Stomach (tissue), 9 donors: Measurements from ENCODE around the gene SLC4A7. TPM values are rescaled to one million over a fixed set of nuclear protein-coding genes. Genes with fewer than 3 reads are reported as not detected.
"Not testable (repeated sequence)": the region's sequence is repeated elsewhere in the genome, so short reads cannot be mapped to it uniquely, and the experiment has no call there.

Experiments
- DNase-seq, 2 donors: peaks; one replicate each; pipeline versions ENCODE4 v3.0.0 to v3.0.0-alpha.2; 2013 to 2019
- H3K27ac ChIP-seq, 5 donors: fragments of 200-600 bp in 4 of 5; sonication (generic) in 4 of 5; one replicate each; pipeline ENCODE4 v1.5.1; 2013 to 2019; ENCODE audit warnings: mild to moderate bottlenecking in 1 of 5, moderate library complexity in 1 of 5
- H3K27me3 ChIP-seq, 3 donors: fragments of 200-600 bp; sonication (generic); one replicate each; pipeline ENCODE4 v1.5.1; 2017 to 2019; ENCODE audit warnings: mixed run types in 1 of 3
- H3K36me3 ChIP-seq, 4 donors: fragments of 200-600 bp; sonication (generic); 1 replicate in 3 of 4; 2 replicates in 1 of 4; pipeline ENCODE4 v1.5.1; 2016 to 2019
- H3K4me1 ChIP-seq, 4 donors: fragments of 200-600 bp; sonication (generic); one replicate each; pipeline ENCODE4 v1.5.1; 2016 to 2019
- H3K4me3 ChIP-seq, 4 donors: fragments of 200-600 bp; sonication (generic) in 3 of 4; one replicate each; pipeline ENCODE4 v1.5.1; 2016 to 2019; ENCODE audit warnings: mild to moderate bottlenecking in 1 of 4
- H3K9me3 ChIP-seq, 4 donors: fragments of 200-600 bp; sonication (generic); one replicate each; pipeline ENCODE4 v1.5.1; 2016 to 2019
- EP300 ChIP-seq: sonication (generic); formaldehyde crosslinking; IDR thresholded peaks from one replicate; pipeline ENCODE4 v1.6.1; 2017; ENCODE audit warnings: antibody characterized with exemption
- POLR2A ChIP-seq, 4 donors: fragments of 450-650 bp; IDR thresholded peaks; one replicate each; pipeline ENCODE4 v1.6.1; 2016; ENCODE audit warnings: antibody characterized with exemption in 4 of 4, control low read depth in 2 of 4, mild to moderate bottlenecking in 1 of 4, moderate library complexity in 1 of 4
- POLR2AphosphoS5 ChIP-seq, 3 donors: sonication (generic); formaldehyde crosslinking; IDR thresholded peaks; one replicate each; pipeline ENCODE4 v1.6.1; 2016; ENCODE audit warnings: antibody characterized with exemption in 3 of 3
- WGBS, 5 donors: extraction: QIAGEN DNeasy Blood & Tissue Kit in 3 of 5; methylation state at CpG; one replicate each; pipeline versions ENCODE4 v1.1.5 to v1.1.7; 2013 to 2018; 5-methylcytosine and 5-hydroxymethylcytosine counted together
- intact Hi-C: fragments of 100-400 bp; cut with DNase I; formaldehyde crosslinking; loops from one replicate; pipeline ENCODE4 v1.15.1; 2023; ENCODE audit warnings: low total_unique reads
- polyA plus RNA-seq, 3 donors: library from polyadenylated mRNA; stranded (reverse); fragments of 200-250 nt; gene quantifications; one replicate each; pipeline ENCODE4 v1.2.3, GENCODE V29; 2013
- total RNA-seq, 5 donors: library from RNA; depleted of rRNA; stranded (reverse); fragments of >200 nt; gene quantifications; one replicate each; pipeline versions ENCODE4 v1.1.0 to v1.2.3, GENCODE V29; 2014 to 2016
- TF ChIP-seq, protein P1 (sequence below), 7 experiments: fragments of 450-650 bp in 4 of 7; fragments of 200-600 bp in 3 of 7; sonication (generic) in 3 of 7; IDR thresholded peaks; one replicate each; pipeline ENCODE4 v1.5.1; 2016 to 2019; ENCODE audit warnings: antibody characterized with exemption in 7 of 7, control low read depth in 2 of 7, mild to moderate bottlenecking in 1 of 7
- donor health status: healthy with polysubstance abuse.
- donor health status: Bipolar disorder and iron deficiency.
- donor health status: healthy.

Gene SLC4A7
- total and polyA plus RNA-seq, 8 donors = 1.6 to 212 (median 27.7) TPM

DNA sequence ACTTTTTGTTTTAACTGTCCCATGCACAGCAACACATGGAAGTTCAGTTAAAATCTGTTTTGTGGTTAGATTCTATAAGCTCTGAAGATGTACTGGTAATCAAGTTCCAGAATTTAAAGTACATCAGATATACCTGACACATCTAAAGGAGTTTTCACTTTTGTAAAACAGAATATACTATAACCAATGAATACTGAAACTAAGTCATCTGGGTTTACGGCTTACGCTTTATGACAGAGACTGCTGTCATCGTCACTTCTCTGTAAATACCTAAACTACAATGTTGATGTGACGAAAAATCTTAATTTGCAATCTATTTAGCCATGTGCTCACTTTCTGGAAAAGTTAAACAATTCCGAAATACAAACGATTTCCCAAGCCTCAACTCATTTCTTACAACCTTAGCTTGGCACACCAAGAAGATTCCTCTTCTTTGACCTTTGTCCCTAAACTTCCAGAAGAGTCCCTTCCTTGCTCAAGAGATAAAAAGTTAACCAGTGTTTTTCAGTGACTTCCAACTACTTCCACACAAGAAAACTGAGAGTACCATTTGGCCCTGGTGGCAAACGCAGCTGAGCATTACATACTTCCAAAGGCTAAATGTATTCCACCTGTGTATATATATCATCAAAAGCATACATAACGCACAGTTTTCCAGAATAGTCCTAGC lies 58.2 kb downstream of the SLC4A7 start:
- no peak overlapping the region for H3K4me3 ChIP-seq
- H3K27ac ChIP-seq = no peak overlapping the region
- 86 to 95% (median 91%) methylated on average over 8 of the region's 8 CpGs for WGBS, 5 donors
- DNase-seq = no peak
- no peak for TF ChIP-seq POLR2AphosphoS5 (IDR thresholded peaks at IDR 0.05)
- TF ChIP-seq POLR2A (IDR thresholded peaks at IDR 0.05) = no peak
- TF ChIP-seq, protein P1, sequence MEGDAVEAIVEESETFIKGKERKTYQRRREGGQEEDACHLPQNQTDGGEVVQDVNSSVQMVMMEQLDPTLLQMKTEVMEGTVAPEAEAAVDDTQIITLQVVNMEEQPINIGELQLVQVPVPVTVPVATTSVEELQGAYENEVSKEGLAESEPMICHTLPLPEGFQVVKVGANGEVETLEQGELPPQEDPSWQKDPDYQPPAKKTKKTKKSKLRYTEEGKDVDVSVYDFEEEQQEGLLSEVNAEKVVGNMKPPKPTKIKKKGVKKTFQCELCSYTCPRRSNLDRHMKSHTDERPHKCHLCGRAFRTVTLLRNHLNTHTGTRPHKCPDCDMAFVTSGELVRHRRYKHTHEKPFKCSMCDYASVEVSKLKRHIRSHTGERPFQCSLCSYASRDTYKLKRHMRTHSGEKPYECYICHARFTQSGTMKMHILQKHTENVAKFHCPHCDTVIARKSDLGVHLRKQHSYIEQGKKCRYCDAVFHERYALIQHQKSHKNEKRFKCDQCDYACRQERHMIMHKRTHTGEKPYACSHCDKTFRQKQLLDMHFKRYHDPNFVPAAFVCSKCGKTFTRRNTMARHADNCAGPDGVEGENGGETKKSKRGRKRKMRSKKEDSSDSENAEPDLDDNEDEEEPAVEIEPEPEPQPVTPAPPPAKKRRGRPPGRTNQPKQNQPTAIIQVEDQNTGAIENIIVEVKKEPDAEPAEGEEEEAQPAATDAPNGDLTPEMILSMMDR (IDR thresholded peaks at IDR 0.05) = no peak
- no peak for TF ChIP-seq EP300
- H3K4me1 ChIP-seq = peaks cover 3 to 9% (median 5%) of the 10 kb centered on the region in 4 donors
- peaks cover 5 to 37% (median 28%) of the 10 kb centered on the region in 4 donors for H3K36me3 ChIP-seq
- no peaks in the 10 kb centered on the region for H3K9me3 ChIP-seq
- no peaks in the 10 kb centered on the region for H3K27me3 ChIP-seq
- intact Hi-C loops = no loop called here

DNA sequence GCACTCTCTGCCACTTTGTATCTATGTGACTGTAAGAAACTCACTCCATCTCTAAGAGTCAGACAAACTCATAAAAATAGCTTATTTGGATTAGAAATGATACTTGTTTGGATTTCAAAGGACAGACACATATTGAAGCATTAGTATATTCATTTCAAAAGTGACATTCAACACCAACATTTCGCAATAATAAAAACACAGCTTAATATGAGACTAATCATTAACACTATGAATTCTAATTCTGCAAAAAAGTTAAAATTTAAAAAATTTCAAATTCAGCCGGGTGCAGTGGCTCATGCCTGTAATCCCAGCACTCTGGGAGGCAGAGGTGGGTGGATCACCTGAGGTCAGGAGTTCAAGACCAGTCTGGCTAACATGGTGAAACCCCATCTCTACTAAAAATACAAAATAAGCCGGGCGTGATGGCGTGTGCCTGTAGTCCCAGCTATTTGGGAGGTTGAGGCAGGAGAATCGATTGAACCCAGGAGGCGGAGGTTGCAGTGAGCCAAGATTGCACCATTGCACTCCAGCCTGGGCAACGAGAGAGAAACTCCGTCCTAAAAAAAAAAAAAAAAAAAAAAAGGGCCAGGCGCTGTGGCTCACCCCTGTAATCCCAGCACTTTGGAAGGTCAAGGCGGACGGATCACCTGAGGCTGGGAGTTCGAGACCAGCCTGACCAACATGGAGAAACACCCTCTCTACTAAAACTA lies 59.2 kb downstream of the SLC4A7 start:
- WGBS, 5 donors = 92 to 98% (median 96%) methylated on average over 12 to 13 of the region's 13 CpGs
- intact Hi-C loops, DNase-seq, H3K9me3 ChIP-seq, H3K4me1 ChIP-seq, H3K27ac ChIP-seq, H3K4me3 ChIP-seq, H3K27me3 ChIP-seq: not testable (repeated sequence)
- peaks cover 3 to 40% (median 33%) of the 10 kb centered on the region in 4 donors for H3K36me3 ChIP-seq

DNA sequence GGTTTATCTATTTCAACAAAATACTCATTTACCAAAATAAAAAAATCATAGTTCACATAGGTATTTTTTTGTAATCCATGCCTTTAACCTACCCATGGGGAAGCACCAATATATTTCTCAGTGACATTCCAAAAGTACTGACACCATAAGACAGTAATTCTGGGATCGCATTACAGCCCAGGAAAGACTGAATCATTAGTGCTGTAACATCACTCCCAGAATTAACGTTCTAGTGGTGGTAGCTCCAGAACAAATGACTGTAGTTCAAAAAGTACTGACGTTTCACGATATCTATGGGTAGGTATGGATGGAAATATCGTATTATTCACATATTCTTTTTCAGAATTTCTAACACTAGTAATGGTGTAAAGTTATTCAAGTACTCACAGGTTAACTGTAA lies 60.7 kb downstream of the SLC4A7 start:
- TF ChIP-seq EP300 (no peak), POLR2AphosphoS5 (IDR thresholded peaks at IDR 0.05) (no peak), POLR2A (IDR thresholded peaks at IDR 0.05) (no peak)
- TF ChIP-seq, protein P1 (IDR thresholded peaks at IDR 0.05) = no peak
- H3K9me3 ChIP-seq = no peaks in the 10 kb centered on the region
- no peak overlapping the region for H3K4me3 ChIP-seq
- no peaks in the 10 kb centered on the region for H3K27me3 ChIP-seq
- H3K4me1 ChIP-seq = no peaks in the 10 kb centered on the region
- no peak for DNase-seq
- 82 to 95% (median 90%) methylated on average over 5 of the region's 5 CpGs for WGBS, 5 donors
- intact Hi-C loops = no loop called here
- no peak overlapping the region for H3K27ac ChIP-seq
- peaks cover 9 to 44% (median 41%) of the 10 kb centered on the region in 4 donors for H3K36me3 ChIP-seq

DNA sequence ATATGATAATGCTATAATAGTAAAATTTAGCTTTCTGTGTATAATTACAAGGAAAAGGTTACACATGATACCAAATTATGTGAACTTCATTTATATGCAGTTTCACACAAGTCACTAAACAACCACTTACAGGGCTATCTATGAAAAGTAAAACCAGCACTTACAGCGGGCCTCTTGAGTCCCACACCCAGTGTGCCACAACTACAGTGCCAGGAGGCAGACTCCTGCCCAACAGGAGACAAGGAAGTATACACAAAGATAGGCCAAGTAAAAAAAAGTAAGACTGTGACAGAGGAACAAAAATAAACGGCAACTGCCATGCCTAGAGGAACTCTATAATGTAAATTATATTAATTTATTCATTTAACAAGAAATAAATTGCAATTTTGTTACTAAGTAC lies 61.6 kb downstream of the SLC4A7 start:
- intact Hi-C loops = no loop called here
- Histone ChIP-seq H3K27me3 (no peaks in the 10 kb centered on the region), H3K9me3 (no peaks in the 10 kb centered on the region), H3K4me3 (no peak overlapping the region), H3K36me3 (peaks cover 12 to 51% (median 48%) of the 10 kb centered on the region in 4 donors), H3K27ac (no peak overlapping the region), H3K4me1 (no peaks in the 10 kb centered on the region)
- DNase-seq = no peak
- TF ChIP-seq POLR2A (IDR thresholded peaks at IDR 0.05) = no peak
- TF ChIP-seq, protein P1 (IDR thresholded peaks at IDR 0.05) = no peak
- no peak for TF ChIP-seq POLR2AphosphoS5 (IDR thresholded peaks at IDR 0.05)
- TF ChIP-seq EP300 = no peak
- WGBS, 5 donors = 36 to 71% (median 51%) methylated on average over 2 of the region's 2 CpGs

DNA sequence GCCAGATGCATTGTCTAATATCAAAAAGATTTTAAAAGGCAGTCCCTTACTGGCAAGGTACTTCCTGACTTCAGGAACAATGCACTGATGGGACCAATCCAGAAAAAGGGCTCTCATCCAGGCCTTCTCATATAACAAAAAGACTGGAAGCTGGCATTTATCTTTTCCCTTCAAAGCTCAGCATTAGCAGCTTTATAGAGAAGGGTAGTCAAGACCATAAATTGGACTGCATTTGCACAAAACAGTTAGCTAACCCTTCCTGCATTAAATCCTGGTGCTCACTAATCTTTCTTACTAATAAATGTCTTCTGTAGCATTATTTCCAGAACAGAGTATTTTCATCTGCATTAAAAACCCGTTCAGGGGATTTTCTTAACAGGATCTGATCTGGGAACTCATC lies 69.0 kb downstream of the SLC4A7 start:
- WGBS, 5 donors = 73 to 89% (median 87%) methylated on average over 1 of the region's 1 CpG
- no peak overlapping the region for H3K4me3 ChIP-seq
- DNase-seq = no peak
- no peaks in the 10 kb centered on the region for H3K4me1 ChIP-seq
- no peaks in the 10 kb centered on the region for H3K27me3 ChIP-seq
- peaks cover 24 to 61% (median 54%) of the 10 kb centered on the region in 4 donors for H3K36me3 ChIP-seq
- no peak overlapping the region for H3K27ac ChIP-seq
- intact Hi-C loops = no loop called here
- TF ChIP-seq POLR2AphosphoS5 (IDR thresholded peaks at IDR 0.05) = no peak
- H3K9me3 ChIP-seq = no peaks in the 10 kb centered on the region
